Hepatocyte (in vitro differentiated cells): Measurements from ENCODE around the gene GALNT8.

Source experiments
- EZH2 ChIP-seq: fragments of 200-600 bp; sonication (generic); IDR thresholded peaks from 2 replicates; pipeline ENCODE4 v1.6.1; 2016; ENCODE audit warnings: antibody characterized with exemption, mild to moderate bottlenecking, borderline replicate concordance
- EZH2phosphoT487 ChIP-seq: fragments of 200-600 bp; sonication (generic); IDR thresholded peaks from one replicate; pipeline ENCODE4 v1.6.1; 2018; ENCODE audit warnings: antibody characterized with exemption, mild to moderate bottlenecking, low read depth, moderate library complexity; ENCODE audit not compliant: unreplicated experiment, severe bottlenecking
- TF ChIP-seq, protein P1 (sequence below): fragments of 200-600 bp; sonication (generic); IDR thresholded peaks from 2 replicates; pipeline ENCODE4 v1.5.1; 2016; ENCODE audit warnings: antibody characterized with exemption, mild to moderate bottlenecking; ENCODE audit not compliant: poor library complexity

GRCh38 chr12:4796216-4796615 lies 76.0 kb downstream of the GALNT8 start:
- TF ChIP-seq EZH2 (no peak), EZH2phosphoT487 (no peak)
- TF ChIP-seq, protein P1, sequence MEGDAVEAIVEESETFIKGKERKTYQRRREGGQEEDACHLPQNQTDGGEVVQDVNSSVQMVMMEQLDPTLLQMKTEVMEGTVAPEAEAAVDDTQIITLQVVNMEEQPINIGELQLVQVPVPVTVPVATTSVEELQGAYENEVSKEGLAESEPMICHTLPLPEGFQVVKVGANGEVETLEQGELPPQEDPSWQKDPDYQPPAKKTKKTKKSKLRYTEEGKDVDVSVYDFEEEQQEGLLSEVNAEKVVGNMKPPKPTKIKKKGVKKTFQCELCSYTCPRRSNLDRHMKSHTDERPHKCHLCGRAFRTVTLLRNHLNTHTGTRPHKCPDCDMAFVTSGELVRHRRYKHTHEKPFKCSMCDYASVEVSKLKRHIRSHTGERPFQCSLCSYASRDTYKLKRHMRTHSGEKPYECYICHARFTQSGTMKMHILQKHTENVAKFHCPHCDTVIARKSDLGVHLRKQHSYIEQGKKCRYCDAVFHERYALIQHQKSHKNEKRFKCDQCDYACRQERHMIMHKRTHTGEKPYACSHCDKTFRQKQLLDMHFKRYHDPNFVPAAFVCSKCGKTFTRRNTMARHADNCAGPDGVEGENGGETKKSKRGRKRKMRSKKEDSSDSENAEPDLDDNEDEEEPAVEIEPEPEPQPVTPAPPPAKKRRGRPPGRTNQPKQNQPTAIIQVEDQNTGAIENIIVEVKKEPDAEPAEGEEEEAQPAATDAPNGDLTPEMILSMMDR: no peak
